Activated CD8-positive, alpha-beta T cell treated with anti-CD3 and anti-CD28 coated beads for 36 hours (primary cell): ENCODE data around the gene CIDEA. TPM values are rescaled to one million over a fixed set of nuclear protein-coding genes. Genes with fewer than 3 reads are reported as not detected.
"Not testable (repeated sequence)": the region's sequence is repeated elsewhere in the genome, so short reads cannot be mapped to it uniquely, and the experiment has no call there.

Source experiments
- ATAC-seq: fragments of 200-7000 bp; cut with Tn5 transposase; one replicate; pipeline ENCODE4 v1.10.0; 2021; ENCODE audit warnings: mild to moderate bottlenecking, moderate library complexity
- CTCF ChIA-PET: fragments of 350-600 bp; sonication (Branson Sonifier 250); formaldehyde crosslinking; loops from one replicate; lab custom pipeline; 2021; ENCODE audit warnings: antibody characterized with exemption; lab: Charles Lee
- POLR2A ChIA-PET: fragments of 350-600 bp; sonication (Branson Sonifier 250); formaldehyde crosslinking; loops from one replicate; lab custom pipeline; 2021; ENCODE audit warnings: antibody characterized with exemption; lab: Charles Lee
- DNase-seq: peaks from one replicate; pipeline ENCODE4 v3.0.0-alpha.2; 2020
- H3K27ac Mint-ChIP-seq: one replicate; pipeline ENCODE4 v1.8.0; 2021; ENCODE audit warnings: mild to moderate bottlenecking, mixed read lengths
- H3K27me3 Mint-ChIP-seq: one replicate; pipeline ENCODE4 v1.8.0; 2021; ENCODE audit warnings: mixed read lengths
- H3K36me3 Mint-ChIP-seq: one replicate; pipeline ENCODE4 v1.8.0; 2021; ENCODE audit warnings: low read depth, mixed read lengths
- H3K4me1 Mint-ChIP-seq: one replicate; pipeline ENCODE4 v1.8.0; 2021; ENCODE audit warnings: low read depth, mixed read lengths
- H3K4me3 Mint-ChIP-seq: one replicate; pipeline ENCODE4 v1.8.0; 2021; ENCODE audit warnings: mild to moderate bottlenecking, moderate library complexity, mixed read lengths
- H3K9me3 Mint-ChIP-seq: one replicate; pipeline ENCODE4 v1.8.0; 2021; ENCODE audit warnings: mixed read lengths
- CTCF ChIP-seq: fragments of 200-600 bp; IDR thresholded peaks from one replicate; pipeline ENCODE4 v1.8.0; 2022; ENCODE audit warnings: antibody characterized with exemption, mild to moderate bottlenecking
- intact Hi-C: fragments of 100-400 bp; cut with micrococcal nuclease; formaldehyde crosslinking; loops from one replicate; pipeline ENCODE4 v1.10.0; 2022
- total RNA-seq, 2 experiments: library from RNA; stranded (reverse); gene quantifications; one replicate each; pipeline ENCODE4 v1.2.3, GENCODE V29; 2021

The CIDEA gene
- total RNA-seq, 2 experiments from 2014 or later, result not detected

DNA sequence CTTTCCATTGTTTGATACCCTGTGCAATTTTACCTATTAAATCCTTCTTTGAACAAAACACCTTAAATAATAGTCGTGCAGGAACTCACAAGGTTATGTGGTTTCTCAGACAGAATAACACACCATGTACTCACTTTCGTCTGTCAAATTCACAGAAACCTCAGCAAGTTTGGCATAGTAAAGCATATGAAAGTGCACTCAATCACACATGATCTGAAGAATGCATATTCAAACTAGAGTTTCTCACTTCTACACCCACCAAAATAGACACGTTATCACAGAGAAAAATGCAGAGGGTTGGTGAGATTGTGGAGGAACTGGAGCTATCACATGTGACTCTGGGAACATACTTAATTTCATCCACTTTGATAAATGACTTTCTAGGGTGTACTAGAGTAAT is 25.9 kb upstream of the CIDEA start:
- DNase-seq, H3K27me3 Mint-ChIP-seq, H3K9me3 Mint-ChIP-seq, ATAC-seq, H3K4me3 Mint-ChIP-seq, POLR2A ChIA-PET, H3K27ac Mint-ChIP-seq, H3K36me3 Mint-ChIP-seq, CTCF ChIA-PET, H3K4me1 Mint-ChIP-seq, intact Hi-C loops: not testable (repeated sequence)

DNA sequence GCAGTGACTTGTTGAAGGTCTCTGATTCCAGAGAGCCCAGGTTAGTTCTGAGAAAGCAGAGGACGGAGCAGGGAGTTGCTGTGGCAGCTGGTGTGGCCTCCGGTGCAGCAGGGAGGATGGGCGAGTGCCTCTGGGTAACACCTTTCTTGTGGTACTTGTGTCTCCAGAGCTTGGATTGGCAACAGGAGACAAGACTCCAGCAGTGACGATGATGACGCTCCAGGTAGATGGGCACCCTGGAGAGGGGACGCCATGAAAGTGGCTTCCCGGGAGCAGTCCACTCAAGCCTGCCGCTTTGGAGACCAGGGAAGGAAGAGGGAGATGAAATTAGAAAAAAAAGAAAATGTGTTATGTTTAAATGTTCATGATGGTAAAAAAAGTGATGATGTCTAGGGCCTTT is 23.6 kb upstream of the CIDEA start:
- H3K27ac Mint-ChIP-seq, CTCF ChIA-PET, H3K36me3 Mint-ChIP-seq, H3K4me3 Mint-ChIP-seq, ATAC-seq, intact Hi-C loops, POLR2A ChIA-PET, H3K27me3 Mint-ChIP-seq, H3K4me1 Mint-ChIP-seq, H3K9me3 Mint-ChIP-seq, DNase-seq: not testable (repeated sequence)

GRCh38 chr18:12231040-12231882 is 22.9 kb upstream of the CIDEA start:
- H3K4me3 Mint-ChIP-seq, result no peak overlapping the region
- H3K27me3 Mint-ChIP-seq, result peaks cover 6% of the 10 kb centered on the region
- no peaks in the 10 kb centered on the region for H3K36me3 Mint-ChIP-seq
- H3K27ac Mint-ChIP-seq, result no peak overlapping the region
- DNase-seq (no peak), ATAC-seq (no peak)
- H3K4me1 Mint-ChIP-seq, result no peaks in the 10 kb centered on the region
- intact Hi-C loops, result no loop called here
- CTCF ChIA-PET, result no interaction called here
- POLR2A ChIA-PET, result no interaction called here
- TF ChIP-seq CTCF, result no peak
- no peaks in the 10 kb centered on the region for H3K9me3 Mint-ChIP-seq

DNA sequence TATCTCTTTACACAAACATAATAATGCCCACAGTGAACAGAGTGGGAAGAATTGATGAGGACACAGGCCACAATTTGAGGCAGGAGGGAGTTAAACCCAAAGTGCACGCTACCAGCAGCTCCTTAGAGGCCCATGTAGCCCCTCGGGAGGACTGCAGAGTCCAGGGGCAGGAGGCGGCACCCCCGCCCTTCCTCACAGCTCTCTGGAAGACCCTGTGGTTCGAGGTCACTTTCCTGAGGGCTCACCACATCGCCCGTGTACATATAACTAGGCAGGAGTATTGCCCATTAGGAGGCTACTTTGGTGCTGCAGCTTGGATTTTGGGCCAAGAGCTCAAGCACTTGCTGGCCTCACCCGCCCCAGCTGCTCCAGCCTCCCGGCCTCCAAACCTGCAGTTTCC is 22.2 kb upstream of the CIDEA start:
- CTCF ChIA-PET, result no interaction called here
- TF ChIP-seq CTCF, result no peak
- DNase-seq, result no peak
- H3K4me3 Mint-ChIP-seq, result no peak overlapping the region
- H3K4me1 Mint-ChIP-seq, result no peaks in the 10 kb centered on the region
- no peaks in the 10 kb centered on the region for H3K9me3 Mint-ChIP-seq
- POLR2A ChIA-PET, result no interaction called here
- intact Hi-C loops, result no loop called here
- H3K27ac Mint-ChIP-seq, result no peak overlapping the region
- ATAC-seq, result no peak
- H3K27me3 Mint-ChIP-seq, result peaks cover 10% of the 10 kb centered on the region
- H3K36me3 Mint-ChIP-seq, result no peaks in the 10 kb centered on the region

DNA sequence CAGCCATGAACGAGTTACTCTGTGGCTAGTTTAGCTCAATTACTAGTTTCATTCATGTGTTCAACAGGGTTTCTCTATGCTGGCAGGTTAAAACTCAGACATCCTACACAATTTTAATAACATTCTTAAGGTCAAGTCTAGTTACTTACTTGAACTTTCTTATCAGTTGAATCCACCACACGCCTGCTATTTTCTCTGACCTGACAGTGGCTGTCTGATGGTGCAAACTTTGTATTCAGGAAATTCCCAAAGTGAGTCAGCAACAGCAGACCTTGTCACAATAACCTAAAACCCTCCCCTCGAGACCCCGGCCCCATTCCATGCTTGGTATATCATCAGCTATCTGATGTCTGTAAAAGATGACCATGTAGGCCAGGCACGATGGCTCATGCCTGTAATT is 20.8 kb upstream of the CIDEA start:
- ATAC-seq, result no peak
- H3K4me1 Mint-ChIP-seq, result no peaks in the 10 kb centered on the region
- H3K36me3 Mint-ChIP-seq, result no peaks in the 10 kb centered on the region
- intact Hi-C loops, result no loop called here
- no peak overlapping the region for H3K27ac Mint-ChIP-seq
- POLR2A ChIA-PET, result no interaction called here
- no peak for DNase-seq
- no peaks in the 10 kb centered on the region for H3K9me3 Mint-ChIP-seq
- TF ChIP-seq CTCF, result no peak
- peaks cover 17% of the 10 kb centered on the region for H3K27me3 Mint-ChIP-seq
- CTCF ChIA-PET, result interaction anchor here (0.6 to 1.3 kb wide), 2 partner anchors 195 to 317 kb away, joined by 3 read pairs; no protein-coding TSS in a partner anchor
- no peak overlapping the region for H3K4me3 Mint-ChIP-seq

GRCh38 chr18:12234451-12235190 is 19.5 kb upstream of the CIDEA start:
- ChIA-PET CTCF (no interaction called here), POLR2A (no interaction called here)
- Mint-ChIP-seq H3K9me3 (no peaks in the 10 kb centered on the region), H3K27me3 (peaks cover 22% of the 10 kb centered on the region), H3K4me3 (no peak overlapping the region), H3K36me3 (no peaks in the 10 kb centered on the region), H3K27ac (no peak overlapping the region), H3K4me1 (no peaks in the 10 kb centered on the region)
- intact Hi-C loops, result no loop called here
- DNase-seq (no peak), ATAC-seq (no peak)
- no peak for TF ChIP-seq CTCF
